Activated CD4-positive, alpha-beta T cell treated with anti-CD3 and anti-CD28 coated beads, Interleukin-2, amount 10 ng/mL, durations not matched to agents 7 days and 5 days (primary cell): Measurements from ENCODE around the gene BAZ2B. TPM values are rescaled to one million over a fixed set of nuclear protein-coding genes. Genes with fewer than 3 reads are reported as not detected.
"Not testable (repeated sequence)": the region's sequence is repeated elsewhere in the genome, so short reads cannot be mapped to it uniquely, and the experiment has no call there.

Source experiments
- CTCF ChIA-PET: fragments of 350-600 bp; sonication (Branson Sonifier 250); formaldehyde crosslinking; loops from one replicate; lab custom pipeline; 2021; ENCODE audit warnings: antibody characterized with exemption; lab: Charles Lee
- POLR2A ChIA-PET: fragments of 350-600 bp; sonication (Branson Sonifier 250); formaldehyde crosslinking; loops from one replicate; lab custom pipeline; 2021; ENCODE audit warnings: antibody characterized with exemption; lab: Charles Lee
- DNase-seq: peaks from one replicate; pipeline ENCODE4 v3.0.0-alpha.2; 2020
- H3K27ac Mint-ChIP-seq: one replicate; pipeline ENCODE4 v1.8.0; 2021; ENCODE audit warnings: mild to moderate bottlenecking, moderate library complexity, mixed read lengths
- H3K27me3 Mint-ChIP-seq: one replicate; pipeline ENCODE4 v1.8.0; 2021; ENCODE audit warnings: mixed read lengths
- H3K36me3 Mint-ChIP-seq: one replicate; pipeline ENCODE4 v1.8.0; 2021; ENCODE audit warnings: low read depth, mixed read lengths
- H3K4me1 Mint-ChIP-seq: one replicate; pipeline ENCODE4 v1.8.0; 2021; ENCODE audit warnings: mixed read lengths
- H3K4me3 Mint-ChIP-seq: one replicate; pipeline ENCODE4 v1.8.0; 2021; ENCODE audit warnings: mild to moderate bottlenecking, moderate library complexity, mixed read lengths
- H3K9me3 Mint-ChIP-seq: one replicate; pipeline ENCODE4 v1.8.0; 2021; ENCODE audit warnings: mixed read lengths
- total RNA-seq, 2 experiments: library from RNA; stranded (reverse); gene quantifications; one replicate each; pipeline ENCODE4 v1.2.3, GENCODE V29; 2021

Gene BAZ2B
- total RNA-seq, 2 experiments from 2014 or later, result 11.3 to 13.0 TPM

- no peaks in the 10 kb centered on the region for H3K27me3 Mint-ChIP-seq
- ChIA-PET CTCF (no interaction called here), POLR2A (no interaction called here)
- H3K27ac Mint-ChIP-seq, result no peak overlapping the region
- no peak for DNase-seq
- H3K4me1 Mint-ChIP-seq, result peaks cover 14% of the 10 kb centered on the region
- H3K9me3 Mint-ChIP-seq, result no peaks in the 10 kb centered on the region
- peaks cover 9% of the 10 kb centered on the region for H3K36me3 Mint-ChIP-seq
- no peak overlapping the region for H3K4me3 Mint-ChIP-seq
Observed at GRCh38 chr2:159441182-159441581, 175.2 kb downstream of the BAZ2B start.

DNA sequence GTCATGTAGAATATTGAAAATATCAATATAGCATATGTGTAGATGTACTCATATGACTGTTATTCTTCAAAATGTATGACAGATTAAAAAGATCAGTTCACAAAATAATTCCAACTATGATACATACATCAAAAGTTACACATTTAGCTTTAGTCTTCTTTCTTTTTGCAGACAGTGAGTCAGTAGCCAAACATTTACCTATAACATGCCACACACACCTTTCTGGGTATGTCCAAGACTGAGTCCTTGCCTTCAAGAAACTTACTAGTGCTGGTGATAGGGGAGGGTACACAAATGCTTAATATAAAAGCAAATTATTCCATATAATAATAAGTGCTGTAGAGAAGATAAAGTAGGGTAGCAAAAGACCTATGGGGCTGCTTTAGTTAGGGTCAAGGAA, 176.9 kb downstream of the BAZ2B start:
- no peak for DNase-seq
- H3K9me3 Mint-ChIP-seq, result no peaks in the 10 kb centered on the region
- no peak overlapping the region for H3K27ac Mint-ChIP-seq
- H3K27me3 Mint-ChIP-seq, result no peaks in the 10 kb centered on the region
- no peak overlapping the region for H3K4me3 Mint-ChIP-seq
- ChIA-PET CTCF (no interaction called here), POLR2A (no interaction called here)
- no peaks in the 10 kb centered on the region for H3K4me1 Mint-ChIP-seq
- peaks cover 6% of the 10 kb centered on the region for H3K36me3 Mint-ChIP-seq

GRCh38 chr2:159438720-159439353, 177.5 kb downstream of the BAZ2B start:
- no peak for DNase-seq
- ChIA-PET POLR2A (no interaction called here), CTCF (no interaction called here)
- H3K27ac Mint-ChIP-seq, result no peak overlapping the region
- H3K9me3 Mint-ChIP-seq, result no peaks in the 10 kb centered on the region
- H3K4me1 Mint-ChIP-seq, result no peaks in the 10 kb centered on the region
- no peaks in the 10 kb centered on the region for H3K27me3 Mint-ChIP-seq
- no peak overlapping the region for H3K4me3 Mint-ChIP-seq
- peaks cover 6% of the 10 kb centered on the region for H3K36me3 Mint-ChIP-seq

DNA sequence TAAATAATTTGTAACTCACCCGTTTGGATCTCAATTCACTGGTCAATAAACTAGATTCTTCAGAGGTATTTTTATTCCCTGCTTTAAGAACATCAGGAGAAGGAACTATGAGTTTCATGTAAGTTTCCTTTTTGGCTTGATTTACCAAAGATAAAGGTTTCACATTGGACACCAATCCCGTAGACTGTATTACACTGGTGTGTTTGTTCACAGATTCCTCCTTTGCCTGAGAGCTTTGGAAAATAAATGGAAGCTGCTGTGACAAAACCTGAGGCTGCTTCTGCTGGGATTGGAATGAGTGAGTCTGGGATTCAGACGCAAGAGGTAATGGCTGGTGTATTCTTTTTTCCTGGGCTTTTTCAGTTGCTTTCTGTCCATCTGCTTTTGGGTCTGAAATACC, 178.1 kb downstream of the BAZ2B start:
- Mint-ChIP-seq H3K4me3 (no peak overlapping the region), H3K9me3 (no peaks in the 10 kb centered on the region), H3K4me1 (no peaks in the 10 kb centered on the region), H3K36me3 (peaks cover 6% of the 10 kb centered on the region), H3K27ac (no peak overlapping the region), H3K27me3 (no peaks in the 10 kb centered on the region)
- ChIA-PET CTCF (interaction anchor here (0.6 kb wide), 1 partner anchor 54 kb away, joined by 3 read pairs; no protein-coding TSS in a partner anchor), POLR2A (no interaction called here)
- no peak for DNase-seq

DNA sequence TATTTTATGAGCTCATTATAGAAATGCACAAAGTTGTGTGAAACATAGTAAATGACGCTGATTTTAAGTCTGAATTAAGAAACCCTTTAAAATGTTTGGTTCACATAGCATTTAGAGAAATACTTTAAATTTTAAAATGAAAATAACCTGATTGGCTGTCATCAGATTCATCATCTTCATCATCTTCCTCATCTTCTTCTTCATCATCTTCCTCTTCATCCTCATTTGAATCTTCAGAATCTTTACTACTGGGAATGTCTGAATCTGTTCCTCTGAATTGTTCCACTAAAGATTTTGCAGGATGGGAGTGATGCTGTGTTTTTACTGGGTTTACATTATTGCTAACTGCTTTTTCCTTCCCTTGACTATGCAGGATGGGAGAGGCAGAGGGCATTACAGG, 183.7 kb downstream of the BAZ2B start:
- Mint-ChIP-seq H3K27ac (no peak overlapping the region), H3K36me3 (no peaks in the 10 kb centered on the region), H3K4me3 (no peak overlapping the region), H3K27me3 (no peaks in the 10 kb centered on the region), H3K9me3 (no peaks in the 10 kb centered on the region), H3K4me1 (no peaks in the 10 kb centered on the region)
- ChIA-PET POLR2A (no interaction called here), CTCF (interaction anchor here (0.7 kb wide), 1 partner anchor 58 kb away, joined by 3 read pairs; no protein-coding TSS in a partner anchor)
- no peak for DNase-seq

GRCh38 chr2:159427048-159427447, 189.3 kb downstream of the BAZ2B start:
- Mint-ChIP-seq H3K36me3 (no peaks in the 10 kb centered on the region), H3K27me3 (no peaks in the 10 kb centered on the region), H3K4me1 (peaks cover 5% of the 10 kb centered on the region), H3K9me3 (peaks cover 2% of the 10 kb centered on the region), H3K27ac (no peak overlapping the region), H3K4me3 (no peak overlapping the region)
- ChIA-PET CTCF (no interaction called here), POLR2A (no interaction called here)
- DNase-seq, result no peak

DNA sequence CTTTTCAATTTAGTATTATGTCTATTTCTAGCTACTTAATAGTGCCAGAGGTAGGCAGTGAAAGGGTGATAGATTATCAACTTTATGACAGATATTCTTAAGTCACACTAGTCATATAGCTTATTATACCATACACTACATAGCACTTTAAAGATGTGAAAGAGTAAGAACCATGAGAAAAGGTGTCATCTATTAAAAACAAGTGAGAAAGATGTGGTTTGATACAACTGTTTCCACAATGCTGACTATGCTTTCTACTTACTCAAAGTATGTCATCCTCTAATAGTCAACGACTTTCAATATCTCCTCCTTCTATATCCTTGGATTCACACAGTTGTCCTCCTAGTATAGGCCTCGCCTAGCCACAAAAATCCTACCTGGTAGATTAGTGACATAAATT, 196.9 kb downstream of the BAZ2B start:
- Mint-ChIP-seq H3K27ac (no peak overlapping the region), H3K4me3 (no peak overlapping the region), H3K9me3 (peaks cover 2% of the 10 kb centered on the region), H3K4me1 (no peaks in the 10 kb centered on the region), H3K36me3 (no peaks in the 10 kb centered on the region), H3K27me3 (no peaks in the 10 kb centered on the region)
- ChIA-PET POLR2A (no interaction called here), CTCF (no interaction called here)
- no peak for DNase-seq

DNA sequence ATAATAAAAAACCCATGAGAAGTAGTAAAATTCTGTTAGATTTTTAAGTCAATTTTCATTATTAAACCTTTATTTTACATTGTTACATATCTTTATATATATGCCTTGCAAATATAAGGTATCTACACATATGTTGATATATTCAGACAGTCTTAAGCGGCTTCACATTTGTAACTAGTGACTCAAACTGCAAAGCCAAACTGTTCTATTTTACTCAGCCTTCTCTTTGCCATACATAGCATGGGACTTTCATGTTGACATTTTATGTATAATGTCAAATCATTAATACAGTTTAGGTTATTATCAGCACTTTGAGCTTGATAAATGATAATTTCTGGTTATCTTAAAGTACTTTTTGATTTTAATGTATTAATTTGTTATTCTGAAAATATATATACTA, 204.9 kb downstream of the BAZ2B start:
- CTCF ChIA-PET, result no interaction called here

DNA sequence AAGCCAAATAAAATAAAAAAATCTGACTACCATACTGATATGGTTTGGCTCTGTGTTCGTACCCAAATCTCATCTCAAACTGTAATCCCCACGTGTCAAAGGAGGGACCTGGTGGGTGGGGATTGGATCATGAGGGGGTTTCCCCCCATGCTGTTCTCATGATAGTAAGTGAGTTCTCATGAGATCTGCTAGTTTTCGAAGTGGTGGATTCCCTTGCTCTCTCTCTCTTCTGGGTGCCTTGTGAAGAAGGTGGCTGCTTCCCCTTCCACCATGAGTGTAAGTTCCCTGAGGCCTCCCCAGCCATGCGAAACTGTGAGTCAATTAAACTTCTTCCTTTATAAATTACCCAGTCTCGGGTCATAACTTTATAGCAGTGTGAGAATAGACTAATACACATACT, 206.1 kb downstream of the BAZ2B start:
- no peaks in the 10 kb centered on the region for H3K4me1 Mint-ChIP-seq
- H3K4me3 Mint-ChIP-seq, result no peak overlapping the region
- CTCF ChIA-PET, result no interaction called here
- DNase-seq, result no peak
- H3K27me3 Mint-ChIP-seq, result no peaks in the 10 kb centered on the region
- no peaks in the 10 kb centered on the region for H3K36me3 Mint-ChIP-seq
- H3K27ac Mint-ChIP-seq, result no peak overlapping the region
- POLR2A ChIA-PET, result no interaction called here
- H3K9me3 Mint-ChIP-seq, result no peaks in the 10 kb centered on the region

More for the DNA sequence above, 204.9 kb downstream of the BAZ2B start:
- POLR2A ChIA-PET, result no interaction called here
- no peaks in the 10 kb centered on the region for H3K4me1 Mint-ChIP-seq
- H3K9me3 Mint-ChIP-seq, result no peaks in the 10 kb centered on the region
- no peak overlapping the region for H3K27ac Mint-ChIP-seq
- no peak overlapping the region for H3K4me3 Mint-ChIP-seq
- H3K27me3 Mint-ChIP-seq, result no peaks in the 10 kb centered on the region
- DNase-seq, result no peak
- H3K36me3 Mint-ChIP-seq, result no peaks in the 10 kb centered on the region

GRCh38 chr2:159409116-159409800, 207.1 kb downstream of the BAZ2B start:
- CTCF ChIA-PET, result no interaction called here
- H3K36me3 Mint-ChIP-seq, result no peaks in the 10 kb centered on the region
- no peaks in the 10 kb centered on the region for H3K9me3 Mint-ChIP-seq
- POLR2A ChIA-PET, result no interaction called here
- no peak overlapping the region for H3K27ac Mint-ChIP-seq
- no peak overlapping the region for H3K4me3 Mint-ChIP-seq
- no peak for DNase-seq
- H3K27me3 Mint-ChIP-seq, result no peaks in the 10 kb centered on the region
- no peaks in the 10 kb centered on the region for H3K4me1 Mint-ChIP-seq

DNA sequence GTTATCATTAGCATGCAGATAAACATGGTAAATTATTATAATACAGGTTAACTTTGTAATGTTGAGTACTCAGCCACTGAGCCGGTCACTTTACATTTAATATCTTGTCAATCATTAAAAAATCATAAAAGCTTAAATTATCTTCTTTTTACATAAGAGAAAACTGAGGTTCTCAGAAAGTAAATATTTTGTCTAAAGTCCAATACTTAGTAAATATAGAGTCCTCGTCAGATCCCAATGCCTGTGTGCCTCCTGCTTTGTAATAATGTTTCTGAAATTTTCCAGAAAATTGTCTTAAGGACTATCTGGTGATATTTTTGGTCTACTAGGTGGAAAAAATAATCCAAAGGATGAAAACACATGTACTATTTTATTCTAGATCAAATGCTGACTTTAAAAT, 213.6 kb downstream of the BAZ2B start:
- H3K4me3 Mint-ChIP-seq, result no peak overlapping the region
- POLR2A ChIA-PET, result no interaction called here

DNA sequence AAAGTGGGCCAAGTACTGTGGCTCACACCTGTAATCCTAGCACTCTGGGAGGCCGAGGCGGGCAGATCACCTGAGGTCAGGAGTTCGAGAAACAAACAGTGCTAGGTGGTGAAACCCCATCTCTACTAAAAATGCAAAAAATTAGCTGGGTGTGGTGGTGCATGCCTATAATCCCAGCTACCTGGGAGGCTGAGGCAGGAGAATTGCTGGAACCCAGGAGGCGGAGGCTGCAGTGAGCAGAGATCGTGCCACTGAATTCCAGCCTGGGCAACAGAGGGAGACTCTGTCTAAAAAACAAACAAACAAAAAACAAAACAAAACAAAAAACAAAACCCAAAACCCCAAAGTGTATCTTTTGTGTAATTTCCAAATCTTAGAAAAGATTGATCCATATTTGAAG, 214.2 kb downstream of the BAZ2B start:
- H3K9me3 Mint-ChIP-seq, H3K27ac Mint-ChIP-seq, H3K4me1 Mint-ChIP-seq, H3K27me3 Mint-ChIP-seq, H3K4me3 Mint-ChIP-seq, CTCF ChIA-PET, H3K36me3 Mint-ChIP-seq, DNase-seq, POLR2A ChIA-PET: not testable (repeated sequence)

More for the DNA sequence above, 213.6 kb downstream of the BAZ2B start:
- Mint-ChIP-seq H3K27me3 (no peaks in the 10 kb centered on the region), H3K36me3 (no peaks in the 10 kb centered on the region), H3K4me1 (no peaks in the 10 kb centered on the region), H3K27ac (no peak overlapping the region), H3K9me3 (no peaks in the 10 kb centered on the region)
- CTCF ChIA-PET, result no interaction called here
- no peak for DNase-seq

GRCh38 chr2:159399716-159400415, 216.5 kb downstream of the BAZ2B start:
- POLR2A ChIA-PET, result no interaction called here
- no peaks in the 10 kb centered on the region for H3K4me1 Mint-ChIP-seq
- H3K27me3 Mint-ChIP-seq, result no peaks in the 10 kb centered on the region
- no peak overlapping the region for H3K27ac Mint-ChIP-seq
- no peaks in the 10 kb centered on the region for H3K9me3 Mint-ChIP-seq
- no peaks in the 10 kb centered on the region for H3K36me3 Mint-ChIP-seq
- H3K4me3 Mint-ChIP-seq, result no peak overlapping the region
- no peak for DNase-seq
- CTCF ChIA-PET, result no interaction called here
